ENCODE measurements around the gene DTWD2.

Gene DTWD2

GRCh38 chr5:118832974-118833373, 155.4 kb downstream of the DTWD2 start:
- Histone ChIP-seq H3K36me3 (ENCODE audit: control insufficient read depth, insufficient read depth, low read length) (no peaks in the 10 kb centered on the region), H3K4me3 (ENCODE audit: low read depth, low read length) (no peak overlapping the region), H3K9me3 (ENCODE audit: control insufficient read depth, insufficient read depth, low read length) (no peaks in the 10 kb centered on the region), H3K4me1 (ENCODE audit: control insufficient read depth, insufficient read depth, low read length) (no peaks in the 10 kb centered on the region), H3K27me3 (ENCODE audit: control insufficient read depth, insufficient read depth, low read length) (no peaks in the 10 kb centered on the region), H3K9ac (ENCODE audit: low read depth, low read length) (no peak overlapping the region), H3K27ac (ENCODE audit: low read depth, low read length) (no peak overlapping the region)

- Histone ChIP-seq H3K9me3 (ENCODE audit: control insufficient read depth, insufficient read depth, low read length) (no peaks in the 10 kb centered on the region), H3K4me1 (ENCODE audit: control insufficient read depth, insufficient read depth, low read length) (peaks cover 13% of the 10 kb centered on the region), H3K9ac (ENCODE audit: low read depth, low read length) (no peak overlapping the region), H3K27ac (ENCODE audit: low read depth, low read length) (no peak overlapping the region), H3K4me3 (ENCODE audit: low read depth, low read length) (no peak overlapping the region), H3K36me3 (ENCODE audit: control insufficient read depth, insufficient read depth, low read length) (no peaks in the 10 kb centered on the region), H3K27me3 (ENCODE audit: control insufficient read depth, insufficient read depth, low read length) (no peaks in the 10 kb centered on the region)
Observed at GRCh38 chr5:118825226-118825625, 163.1 kb downstream of the DTWD2 start.

GRCh38 chr5:118818604-118819003, 169.7 kb downstream of the DTWD2 start:
- Histone ChIP-seq H3K4me3 (ENCODE audit: low read depth, low read length) (no peak overlapping the region), H3K27ac (ENCODE audit: low read depth, low read length) (no peak overlapping the region), H3K36me3 (ENCODE audit: control insufficient read depth, insufficient read depth, low read length) (no peaks in the 10 kb centered on the region), H3K27me3 (ENCODE audit: control insufficient read depth, insufficient read depth, low read length) (no peaks in the 10 kb centered on the region), H3K4me1 (ENCODE audit: control insufficient read depth, insufficient read depth, low read length) (peaks cover 13% of the 10 kb centered on the region), H3K9me3 (ENCODE audit: control insufficient read depth, insufficient read depth, low read length) (no peaks in the 10 kb centered on the region), H3K9ac (ENCODE audit: low read depth, low read length) (no peak overlapping the region)

- Histone ChIP-seq H3K27ac (ENCODE audit: low read depth, low read length) (no peak overlapping the region), H3K9me3 (ENCODE audit: control insufficient read depth, insufficient read depth, low read length) (no peaks in the 10 kb centered on the region), H3K4me3 (ENCODE audit: low read depth, low read length) (no peak overlapping the region), H3K9ac (ENCODE audit: low read depth, low read length) (no peak overlapping the region), H3K27me3 (ENCODE audit: control insufficient read depth, insufficient read depth, low read length) (no peaks in the 10 kb centered on the region), H3K4me1 (ENCODE audit: control insufficient read depth, insufficient read depth, low read length) (peaks cover 6% of the 10 kb centered on the region), H3K36me3 (ENCODE audit: control insufficient read depth, insufficient read depth, low read length) (no peaks in the 10 kb centered on the region)
Observed at GRCh38 chr5:118808441-118808840, 179.9 kb downstream of the DTWD2 start.

GRCh38 chr5:118806571-118806970, 181.8 kb downstream of the DTWD2 start:
- Histone ChIP-seq H3K9me3 (ENCODE audit: control insufficient read depth, insufficient read depth, low read length) (no peaks in the 10 kb centered on the region), H3K27me3 (ENCODE audit: control insufficient read depth, insufficient read depth, low read length) (no peaks in the 10 kb centered on the region), H3K4me3 (ENCODE audit: low read depth, low read length) (no peak overlapping the region), H3K9ac (ENCODE audit: low read depth, low read length) (no peak overlapping the region), H3K36me3 (ENCODE audit: control insufficient read depth, insufficient read depth, low read length) (no peaks in the 10 kb centered on the region), H3K27ac (ENCODE audit: low read depth, low read length) (no peak overlapping the region), H3K4me1 (ENCODE audit: control insufficient read depth, insufficient read depth, low read length) (peaks cover 7% of the 10 kb centered on the region)

GRCh38 chr5:118802335-118802734, 186.0 kb downstream of the DTWD2 start:
- no peaks in the 10 kb centered on the region for H3K9me3 ChIP-seq (ENCODE audit: control insufficient read depth, insufficient read depth, low read length)
- no peak overlapping the region for H3K4me3 ChIP-seq (ENCODE audit: low read depth, low read length)
- no peak overlapping the region for H3K27ac ChIP-seq (ENCODE audit: low read depth, low read length)
- no peaks in the 10 kb centered on the region for H3K36me3 ChIP-seq (ENCODE audit: control insufficient read depth, insufficient read depth, low read length)
- no peak overlapping the region for H3K9ac ChIP-seq (ENCODE audit: low read depth, low read length)
- H3K27me3 ChIP-seq (ENCODE audit: control insufficient read depth, insufficient read depth, low read length): no peaks in the 10 kb centered on the region
- peaks cover 7% of the 10 kb centered on the region for H3K4me1 ChIP-seq (ENCODE audit: control insufficient read depth, insufficient read depth, low read length)

- Histone ChIP-seq H3K4me1 (ENCODE audit: control insufficient read depth, insufficient read depth, low read length) (peaks cover 18% of the 10 kb centered on the region), H3K9ac (ENCODE audit: low read depth, low read length) (no peak overlapping the region), H3K9me3 (ENCODE audit: control insufficient read depth, insufficient read depth, low read length) (no peaks in the 10 kb centered on the region), H3K27ac (ENCODE audit: low read depth, low read length) (peak overlapping the region; percentile 7), H3K36me3 (ENCODE audit: control insufficient read depth, insufficient read depth, low read length) (no peaks in the 10 kb centered on the region), H3K4me3 (ENCODE audit: low read depth, low read length) (no peak overlapping the region), H3K27me3 (ENCODE audit: control insufficient read depth, insufficient read depth, low read length) (no peaks in the 10 kb centered on the region)
Observed at GRCh38 chr5:118796081-118796480, 192.3 kb downstream of the DTWD2 start.

- no peak overlapping the region for H3K9ac ChIP-seq (ENCODE audit: low read depth, low read length)
Observed at GRCh38 chr5:118794281-118794680, 194.1 kb downstream of the DTWD2 start.

GRCh38 chr5:118793652-118794051, 194.7 kb downstream of the DTWD2 start:
- Histone ChIP-seq H3K36me3 (ENCODE audit: control insufficient read depth, insufficient read depth, low read length) (no peaks in the 10 kb centered on the region), H3K27ac (ENCODE audit: low read depth, low read length) (no peak overlapping the region), H3K4me1 (ENCODE audit: control insufficient read depth, insufficient read depth, low read length) (peaks cover 18% of the 10 kb centered on the region), H3K27me3 (ENCODE audit: control insufficient read depth, insufficient read depth, low read length) (no peaks in the 10 kb centered on the region), H3K9me3 (ENCODE audit: control insufficient read depth, insufficient read depth, low read length) (no peaks in the 10 kb centered on the region), H3K4me3 (ENCODE audit: low read depth, low read length) (no peak overlapping the region), H3K9ac (ENCODE audit: low read depth, low read length) (no peak overlapping the region)

More at GRCh38 chr5:118794281-118794680, 194.1 kb downstream of the DTWD2 start:
- H3K9me3 ChIP-seq (ENCODE audit: control insufficient read depth, insufficient read depth, low read length): no peaks in the 10 kb centered on the region
- no peak overlapping the region for H3K27ac ChIP-seq (ENCODE audit: low read depth, low read length)
- no peak overlapping the region for H3K4me3 ChIP-seq (ENCODE audit: low read depth, low read length)
- H3K36me3 ChIP-seq (ENCODE audit: control insufficient read depth, insufficient read depth, low read length): no peaks in the 10 kb centered on the region
- peaks cover 18% of the 10 kb centered on the region for H3K4me1 ChIP-seq (ENCODE audit: control insufficient read depth, insufficient read depth, low read length)
- no peaks in the 10 kb centered on the region for H3K27me3 ChIP-seq (ENCODE audit: control insufficient read depth, insufficient read depth, low read length)

GRCh38 chr5:118793091-118793490, 195.3 kb downstream of the DTWD2 start:
- H3K9me3 ChIP-seq (ENCODE audit: control insufficient read depth, insufficient read depth, low read length): no peaks in the 10 kb centered on the region
- H3K27ac ChIP-seq (ENCODE audit: low read depth, low read length): no peak overlapping the region
- no peak overlapping the region for H3K9ac ChIP-seq (ENCODE audit: low read depth, low read length)
- H3K36me3 ChIP-seq (ENCODE audit: control insufficient read depth, insufficient read depth, low read length): no peaks in the 10 kb centered on the region
- no peak overlapping the region for H3K4me3 ChIP-seq (ENCODE audit: low read depth, low read length)
- peaks cover 18% of the 10 kb centered on the region for H3K4me1 ChIP-seq (ENCODE audit: control insufficient read depth, insufficient read depth, low read length)
- H3K27me3 ChIP-seq (ENCODE audit: control insufficient read depth, insufficient read depth, low read length): no peaks in the 10 kb centered on the region

GRCh38 chr5:118791926-118792734, 196.2 kb downstream of the DTWD2 start:
- H3K9ac ChIP-seq (ENCODE audit: low read depth, low read length): no peak overlapping the region
- no peak overlapping the region for H3K4me3 ChIP-seq (ENCODE audit: low read depth, low read length)

More at GRCh38 chr5:118791926-118792734, 196.2 kb downstream of the DTWD2 start:
- H3K27ac ChIP-seq (ENCODE audit: low read depth, low read length): no peak overlapping the region
- no peaks in the 10 kb centered on the region for H3K9me3 ChIP-seq (ENCODE audit: control insufficient read depth, insufficient read depth, low read length)
- H3K27me3 ChIP-seq (ENCODE audit: control insufficient read depth, insufficient read depth, low read length): no peaks in the 10 kb centered on the region
- H3K4me1 ChIP-seq (ENCODE audit: control insufficient read depth, insufficient read depth, low read length): peaks cover 18% of the 10 kb centered on the region
- H3K36me3 ChIP-seq (ENCODE audit: control insufficient read depth, insufficient read depth, low read length): no peaks in the 10 kb centered on the region

All from HUES48 (cell line).